ENCODE measurements around the gene GRK3.

Gene GRK3

GRCh38 chr22:25643232-25644000 is 78.9 kb downstream of the GRK3 start:
- in situ Hi-C loops (cut with HindIII; ENCODE audit: low pct_ligation_motif_present, low pct_unique_long_range_greater_than_20kb, low sequenced_read_pairs): no loop called here

GRCh38 chr22:25644122-25644521 is 79.6 kb downstream of the GRK3 start:
- DNase-seq: no peak
- in situ Hi-C loops (cut with HindIII; ENCODE audit: low pct_ligation_motif_present, low pct_unique_long_range_greater_than_20kb, low sequenced_read_pairs): no loop called here

More at GRCh38 chr22:25643232-25644000, 78.9 kb downstream of the GRK3 start:
- DNase-seq: no peak

- no peak for DNase-seq
- in situ Hi-C loops (cut with HindIII; ENCODE audit: low pct_ligation_motif_present, low pct_unique_long_range_greater_than_20kb, low sequenced_read_pairs): no loop called here
Observed at GRCh38 chr22:25645266-25645665, 80.8 kb downstream of the GRK3 start.

- DNase-seq: no peak
- in situ Hi-C loops (cut with HindIII; ENCODE audit: low pct_ligation_motif_present, low pct_unique_long_range_greater_than_20kb, low sequenced_read_pairs): no loop called here
Observed at GRCh38 chr22:25645964-25646363, 81.5 kb downstream of the GRK3 start.

- no peak for DNase-seq
- in situ Hi-C loops (cut with HindIII; ENCODE audit: low pct_ligation_motif_present, low pct_unique_long_range_greater_than_20kb, low sequenced_read_pairs): no loop called here
Observed at GRCh38 chr22:25650833-25651232, 86.4 kb downstream of the GRK3 start.

- no peak for DNase-seq
- in situ Hi-C loops (cut with HindIII; ENCODE audit: low pct_ligation_motif_present, low pct_unique_long_range_greater_than_20kb, low sequenced_read_pairs): no loop called here
Observed at GRCh38 chr22:25651332-25652085, 87.0 kb downstream of the GRK3 start.

- in situ Hi-C loops (cut with HindIII; ENCODE audit: low pct_ligation_motif_present, low pct_unique_long_range_greater_than_20kb, low sequenced_read_pairs): no loop called here
- no peak for DNase-seq
Observed at GRCh38 chr22:25654676-25655075, 90.2 kb downstream of the GRK3 start.

- in situ Hi-C loops (cut with HindIII; ENCODE audit: low pct_ligation_motif_present, low pct_unique_long_range_greater_than_20kb, low sequenced_read_pairs): no loop called here
- no peak for DNase-seq
Observed at GRCh38 chr22:25655371-25655935, 91.0 kb downstream of the GRK3 start.

GRCh38 chr22:25656724-25657123 is 92.2 kb downstream of the GRK3 start:
- DNase-seq: no peak
- in situ Hi-C loops (cut with HindIII; ENCODE audit: low pct_ligation_motif_present, low pct_unique_long_range_greater_than_20kb, low sequenced_read_pairs): no loop called here

- in situ Hi-C loops (cut with HindIII; ENCODE audit: low pct_ligation_motif_present, low pct_unique_long_range_greater_than_20kb, low sequenced_read_pairs): no loop called here
- no peak for DNase-seq
Observed at GRCh38 chr22:25658633-25659032, 94.2 kb downstream of the GRK3 start.

GRCh38 chr22:25659413-25659812 is 94.9 kb downstream of the GRK3 start:
- DNase-seq: no peak
- in situ Hi-C loops (cut with HindIII; ENCODE audit: low pct_ligation_motif_present, low pct_unique_long_range_greater_than_20kb, low sequenced_read_pairs): no loop called here

GRCh38 chr22:25660336-25660735 is 95.9 kb downstream of the GRK3 start:
- no peak for DNase-seq
- in situ Hi-C loops (cut with HindIII; ENCODE audit: low pct_ligation_motif_present, low pct_unique_long_range_greater_than_20kb, low sequenced_read_pairs): no loop called here

GRCh38 chr22:25661073-25661472 is 96.6 kb downstream of the GRK3 start:
- DNase-seq: no peak
- in situ Hi-C loops (cut with HindIII; ENCODE audit: low pct_ligation_motif_present, low pct_unique_long_range_greater_than_20kb, low sequenced_read_pairs): no loop called here

- DNase-seq: no peak
- in situ Hi-C loops (cut with HindIII; ENCODE audit: low pct_ligation_motif_present, low pct_unique_long_range_greater_than_20kb, low sequenced_read_pairs): no loop called here
Observed at GRCh38 chr22:25663654-25664053, 99.2 kb downstream of the GRK3 start.

- in situ Hi-C loops (cut with HindIII; ENCODE audit: low pct_ligation_motif_present, low pct_unique_long_range_greater_than_20kb, low sequenced_read_pairs): no loop called here
- no peak for DNase-seq
Observed at GRCh38 chr22:25666308-25666707, 101.8 kb downstream of the GRK3 start.

GRCh38 chr22:25668437-25668836 is 104.0 kb downstream of the GRK3 start:
- in situ Hi-C loops (cut with HindIII; ENCODE audit: low pct_ligation_motif_present, low pct_unique_long_range_greater_than_20kb, low sequenced_read_pairs): no loop called here
- DNase-seq: no peak

- in situ Hi-C loops (cut with HindIII; ENCODE audit: low pct_ligation_motif_present, low pct_unique_long_range_greater_than_20kb, low sequenced_read_pairs): no loop called here
- no peak for DNase-seq
Observed at GRCh38 chr22:25669253-25670069, 105.0 kb downstream of the GRK3 start.

GRCh38 chr22:25670070-25670461 is 105.6 kb downstream of the GRK3 start:
- in situ Hi-C loops (cut with HindIII; ENCODE audit: low pct_ligation_motif_present, low pct_unique_long_range_greater_than_20kb, low sequenced_read_pairs): no loop called here
- no peak for DNase-seq

Measured in ACHN (cell line).